SK-N-MC (cell line): Measurements from ENCODE around the gene TRAPPC2L.

ENCODE experiments used
- EZH2 ChIP-seq: fragments of 200-600 bp; sonication (generic); IDR thresholded peaks from one replicate; pipeline ENCODE4 v1.6.1; 2017; ENCODE audit warnings: antibody characterized with exemption
- POLR2AphosphoS5 ChIP-seq: IDR thresholded peaks from 2 replicates; pipeline ENCODE4 v1.6.1; 2012; ENCODE audit warnings: mild to moderate bottlenecking, low read depth, low read length, borderline replicate concordance

DNA sequence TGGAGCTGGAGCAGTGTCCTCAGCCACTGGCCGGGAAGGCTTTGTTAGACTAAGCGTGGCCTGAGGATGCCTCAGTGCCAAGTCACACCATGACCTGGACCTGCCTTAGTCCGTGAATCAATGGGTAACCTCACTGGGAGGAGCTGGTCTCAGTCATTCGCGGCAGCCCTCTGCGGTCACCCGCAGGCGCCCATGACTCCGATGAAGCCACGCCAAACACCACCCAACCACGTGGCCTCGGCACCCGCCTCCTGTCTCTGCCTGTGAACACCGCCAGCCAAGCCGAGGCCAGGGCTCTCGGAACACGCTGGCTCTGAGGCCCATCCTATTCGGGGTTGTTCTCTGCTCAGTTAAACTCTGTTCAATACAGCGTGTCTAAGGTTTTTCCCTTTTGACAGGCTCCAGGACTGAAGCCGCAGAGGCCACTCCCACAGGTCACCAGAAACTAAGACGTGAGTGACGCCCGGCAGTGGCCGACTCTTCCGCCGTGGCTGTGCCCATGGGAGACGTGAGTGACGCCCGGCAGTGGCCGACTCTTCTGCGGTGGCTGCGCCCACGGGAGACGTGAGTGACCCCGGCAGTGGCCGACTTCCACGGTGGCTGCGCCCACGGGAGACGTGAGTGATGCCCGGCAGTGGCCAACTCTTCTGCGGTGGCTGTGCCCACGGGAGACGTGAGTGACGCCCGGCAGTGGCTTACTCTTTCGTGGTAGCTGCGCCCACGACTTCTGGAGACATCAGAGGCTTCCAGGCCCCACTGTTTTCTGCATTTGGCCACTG, 26.4 kb downstream of the TRAPPC2L start:
- no peak for TF ChIP-seq EZH2
- TF ChIP-seq POLR2AphosphoS5, result no peak
